HG02981 (cell line): ENCODE results near the gene ACADM.
"Not testable (repeated sequence)": the region's sequence is repeated elsewhere in the genome, so short reads cannot be mapped to it uniquely, and the experiment has no call there.

Experiments used
- ATAC-seq: cut with Tn5 transposase; IDR thresholded peaks from one replicate; pipeline ENCODE4 v1.9.1; 2021; ENCODE audit warnings: mild to moderate bottlenecking, moderate library complexity; ENCODE audit not compliant: unreplicated experiment

ACADM gene

GRCh38 chr1:75724472-75725022 lies at the start of gene ACADM:
Gene ACADM, plus strand, starts transcription at chr1:75724709. Its CDS starts 79 bp downstream, at chr1:75724788.
- ATAC-seq = peak; percentile 86

GRCh38 chr1:75677443-75677842 lies 47.1 kb upstream of the ACADM start:
- no peak for ATAC-seq

- ATAC-seq = not testable (repeated sequence)
Measured at GRCh38 chr1:75677964-75678363, 46.5 kb upstream of the ACADM start.

GRCh38 chr1:75690547-75690946 lies 34.0 kb upstream of the ACADM start:
- ATAC-seq = no peak

GRCh38 chr1:75693551-75693950 lies 31.0 kb upstream of the ACADM start:
- no peak for ATAC-seq

GRCh38 chr1:75696000-75696399 lies 28.5 kb upstream of the ACADM start:
- ATAC-seq = no peak

- no peak for ATAC-seq
Measured at GRCh38 chr1:75707191-75707590, 17.3 kb upstream of the ACADM start.

- no peak for ATAC-seq
Measured at GRCh38 chr1:75708910-75709309, 15.6 kb upstream of the ACADM start.

- no peak for ATAC-seq
Measured at GRCh38 chr1:75710832-75711231, 13.7 kb upstream of the ACADM start.

- ATAC-seq = no peak
Measured at GRCh38 chr1:75711846-75712245, 12.7 kb upstream of the ACADM start.

- no peak for ATAC-seq
Measured at GRCh38 chr1:75712306-75712705, 12.2 kb upstream of the ACADM start.

- no peak for ATAC-seq
Measured at GRCh38 chr1:75719810-75720209, 4.7 kb upstream of the ACADM start.

- no peak for ATAC-seq
Measured at GRCh38 chr1:75720325-75720724, 4.2 kb upstream of the ACADM start.

GRCh38 chr1:75720820-75721219 lies 3.7 kb upstream of the ACADM start:
- no peak for ATAC-seq

- ATAC-seq = not testable (repeated sequence)
Measured at GRCh38 chr1:75722246-75722645, 2.3 kb upstream of the ACADM start.

GRCh38 chr1:75722966-75723365 lies 1.5 kb upstream of the ACADM start:
- no peak for ATAC-seq

- ATAC-seq = peak; percentile 72
Measured at GRCh38 chr1:75723989-75724471, 479 bp upstream of the ACADM start.

GRCh38 chr1:75725266-75725665 lies 757 bp downstream of the ACADM start:
- ATAC-seq = no peak

GRCh38 chr1:75725861-75726361 lies 1.4 kb downstream of the ACADM start:
- ATAC-seq = no peak

GRCh38 chr1:75727571-75727970 lies 3.1 kb downstream of the ACADM start:
- ATAC-seq = no peak

GRCh38 chr1:75730432-75730831 lies 5.9 kb downstream of the ACADM start:
- no peak for ATAC-seq

GRCh38 chr1:75731881-75732280 lies 7.4 kb downstream of the ACADM start:
- ATAC-seq = no peak

GRCh38 chr1:75732703-75733102 lies 8.2 kb downstream of the ACADM start:
- no peak for ATAC-seq
